Panc1 (cell line): ENCODE results near the gene TUB.

Experiments
- CTCF ChIP-seq: fragments of 450-650 bp; IDR thresholded peaks from 2 replicates; pipeline ENCODE4 v1.5.1; 2017; ENCODE audit warnings: mild to moderate bottlenecking
- TCF7L2 ChIP-seq: IDR thresholded peaks from 2 replicates; pipeline ENCODE4 v1.6.1; 2011; ENCODE audit warnings: mild to moderate bottlenecking, low read depth, low read length, inconsistent platforms

GRCh38 chr11:8039530-8040260 lies 41.3 kb upstream of the TUB start:
- TF ChIP-seq CTCF (no peak), TCF7L2 (no peak)
